ENCODE results near the gene TET2.

Gene TET2

GRCh38 chr4:105234582-105234981, 87.9 kb downstream of the TET2 start:
- no peak for DNase-seq (ENCODE audit: low read depth in 2 of 2)

GRCh38 chr4:105236202-105236915, 89.7 kb downstream of the TET2 start:
- no peak for DNase-seq (ENCODE audit: low read depth in 2 of 2)

GRCh38 chr4:105236916-105237311, 90.2 kb downstream of the TET2 start:
- no peak for DNase-seq (ENCODE audit: low read depth in 2 of 2)

- no peak for DNase-seq (ENCODE audit: low read depth in 2 of 2)
These were observed 93.4 kb downstream of the TET2 start for GRCh38 chr4:105240037-105240436.

- DNase-seq (ENCODE audit: low read depth in 2 of 2) = no peak
These were observed 94.8 kb downstream of the TET2 start for GRCh38 chr4:105241451-105241850.

- DNase-seq (ENCODE audit: low read depth in 2 of 2) = no peak
These were observed 96.8 kb downstream of the TET2 start for GRCh38 chr4:105243446-105243845.

GRCh38 chr4:105246712-105247111, 100.0 kb downstream of the TET2 start:
- DNase-seq (ENCODE audit: low read depth in 2 of 2) = no peak

- no peak for DNase-seq (ENCODE audit: low read depth in 2 of 2)
These were observed 101.9 kb downstream of the TET2 start for GRCh38 chr4:105248613-105249012.

- DNase-seq (ENCODE audit: low read depth in 2 of 2) = no peak
These were observed 111.3 kb downstream of the TET2 start for GRCh38 chr4:105257817-105258495.

GRCh38 chr4:105265689-105266088, 119.0 kb downstream of the TET2 start:
- DNase-seq (ENCODE audit: low read depth in 2 of 2) = no peak

- DNase-seq (ENCODE audit: low read depth in 2 of 2) = no peak
These were observed 120.6 kb downstream of the TET2 start for GRCh38 chr4:105267280-105267679.

GRCh38 chr4:105272002-105272401, 125.3 kb downstream of the TET2 start:
- DNase-seq (ENCODE audit: low read depth in 2 of 2) = no peak

- no peak for DNase-seq (ENCODE audit: low read depth in 2 of 2)
These were observed 126.6 kb downstream of the TET2 start for GRCh38 chr4:105273230-105273629.

- no peak for DNase-seq (ENCODE audit: low read depth in 2 of 2)
These were observed 127.4 kb downstream of the TET2 start for GRCh38 chr4:105274090-105274489.

GRCh38 chr4:105274504-105274903, 127.8 kb downstream of the TET2 start:
- no peak for DNase-seq (ENCODE audit: low read depth in 2 of 2)

GRCh38 chr4:105276361-105277104, 129.9 kb downstream of the TET2 start:
- no peak for DNase-seq (ENCODE audit: low read depth in 2 of 2)

GRCh38 chr4:105277702-105278101, 131.0 kb downstream of the TET2 start:
- DNase-seq (ENCODE audit: low read depth in 2 of 2) = no peak

GRCh38 chr4:105279314-105279713, 132.6 kb downstream of the TET2 start:
- DNase-seq (ENCODE audit: low read depth in 2 of 2) = no peak

GRCh38 chr4:105280338-105281123, 133.9 kb downstream of the TET2 start:
- DNase-seq (ENCODE audit: low read depth in 2 of 2) = no peak

GRCh38 chr4:105281124-105281415, 134.4 kb downstream of the TET2 start:
- no peak for DNase-seq (ENCODE audit: low read depth in 2 of 2)

GRCh38 chr4:105282489-105282888, 135.8 kb downstream of the TET2 start:
- DNase-seq (ENCODE audit: low read depth in 2 of 2) = no peak

- DNase-seq (ENCODE audit: low read depth in 2 of 2) = no peak
These were observed 136.8 kb downstream of the TET2 start for GRCh38 chr4:105283501-105283900.

Data from stimulated activated CD8-positive, alpha-beta memory T cell treated with anti-CD3 and anti-CD28 coated beads, Interleukin-2, amount 100 ng/mL, for 48 hours (primary cell).